CD1c-positive myeloid dendritic cell (primary cell): ENCODE results near the gene MPZL1.

Experiments
- DNase-seq: peaks from one replicate; pipeline ENCODE4 v3.0.0-alpha.2; 2016; ENCODE audit errors: extremely low spot score

The MPZL1 gene

DNA sequence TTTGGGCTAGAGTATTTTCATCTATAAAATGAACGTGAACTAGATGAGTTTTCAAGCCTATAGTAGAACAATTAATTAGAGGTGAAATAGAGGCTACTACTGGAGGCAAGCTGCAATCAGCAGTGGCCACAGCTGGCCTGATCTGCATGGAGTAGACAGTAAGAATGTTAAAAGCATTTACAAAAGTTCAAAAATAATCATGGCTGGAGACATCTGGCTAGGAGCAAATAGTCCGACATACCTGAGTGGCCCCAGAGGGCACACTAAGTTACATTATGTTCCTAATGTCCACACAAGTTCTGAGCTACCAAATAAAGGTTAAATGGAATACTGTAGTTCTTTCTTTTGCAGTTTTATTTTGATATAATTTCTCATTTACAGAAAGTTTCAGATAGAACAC lies 28.0 kb downstream of the MPZL1 start:
- no peak for DNase-seq

- DNase-seq = no peak
Measured at GRCh38 chr1:167750641-167751040, 28.9 kb downstream of the MPZL1 start.

GRCh38 chr1:167751676-167752075 lies 29.9 kb downstream of the MPZL1 start:
- no peak for DNase-seq

GRCh38 chr1:167752219-167752985 lies 30.6 kb downstream of the MPZL1 start:
- no peak for DNase-seq

DNA sequence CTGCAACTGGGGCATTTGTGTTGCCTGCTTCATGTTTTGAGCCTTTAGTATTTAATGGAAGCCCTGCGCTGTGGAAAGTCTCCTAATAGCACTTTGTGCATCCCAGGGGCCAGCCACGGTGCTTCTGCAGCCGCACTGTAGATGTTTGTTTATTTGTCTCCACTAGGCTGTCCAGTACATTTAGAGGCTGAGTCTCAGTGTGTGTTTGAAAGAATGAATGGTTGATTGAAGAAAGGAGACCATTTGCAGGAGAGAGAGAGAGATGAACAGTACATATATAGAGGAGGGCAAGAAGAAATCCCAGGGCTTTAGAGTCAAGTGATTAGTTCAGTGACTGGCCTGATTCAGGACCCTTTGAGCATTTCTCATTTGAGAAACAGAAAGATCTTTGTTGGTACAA lies 33.9 kb downstream of the MPZL1 start:
- DNase-seq = no peak

DNA sequence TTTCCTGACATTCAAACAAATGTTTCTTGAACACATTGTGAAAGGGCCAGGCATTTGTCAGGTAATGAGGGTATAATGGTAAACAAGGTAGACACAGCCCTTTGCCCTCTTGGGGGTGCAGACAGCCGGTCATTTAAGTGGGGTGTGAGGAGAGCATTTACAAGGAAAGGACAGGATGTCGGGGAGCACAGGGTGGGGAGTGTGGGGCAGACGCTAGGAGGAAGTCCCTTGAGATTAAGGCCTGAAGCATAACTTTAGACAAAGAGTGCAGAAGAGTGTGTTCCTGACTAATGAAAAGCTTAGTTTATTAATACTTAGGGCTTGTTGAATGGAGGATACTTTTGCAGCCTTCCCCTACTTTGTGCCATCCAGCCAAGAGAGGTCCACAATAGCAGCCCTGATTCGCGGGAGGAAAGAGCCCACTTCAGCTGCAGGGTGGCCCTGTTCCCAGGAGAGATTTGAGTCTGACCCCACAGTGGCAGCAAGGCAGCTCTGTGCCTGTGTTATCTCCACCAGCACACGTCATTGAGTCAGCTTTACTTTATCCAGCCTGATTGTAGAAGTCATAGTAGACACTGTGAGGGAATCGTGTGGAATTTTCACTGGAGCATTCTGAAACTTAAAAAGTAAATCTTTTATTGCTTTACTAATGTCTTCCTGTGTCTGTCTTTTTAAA lies 35.1 kb downstream of the MPZL1 start:
- DNase-seq = no peak

- no peak for DNase-seq
Measured at GRCh38 chr1:167757433-167758309, 35.9 kb downstream of the MPZL1 start.

GRCh38 chr1:167761400-167761799 lies 39.6 kb downstream of the MPZL1 start:
- peak; percentile 45 for DNase-seq

DNA sequence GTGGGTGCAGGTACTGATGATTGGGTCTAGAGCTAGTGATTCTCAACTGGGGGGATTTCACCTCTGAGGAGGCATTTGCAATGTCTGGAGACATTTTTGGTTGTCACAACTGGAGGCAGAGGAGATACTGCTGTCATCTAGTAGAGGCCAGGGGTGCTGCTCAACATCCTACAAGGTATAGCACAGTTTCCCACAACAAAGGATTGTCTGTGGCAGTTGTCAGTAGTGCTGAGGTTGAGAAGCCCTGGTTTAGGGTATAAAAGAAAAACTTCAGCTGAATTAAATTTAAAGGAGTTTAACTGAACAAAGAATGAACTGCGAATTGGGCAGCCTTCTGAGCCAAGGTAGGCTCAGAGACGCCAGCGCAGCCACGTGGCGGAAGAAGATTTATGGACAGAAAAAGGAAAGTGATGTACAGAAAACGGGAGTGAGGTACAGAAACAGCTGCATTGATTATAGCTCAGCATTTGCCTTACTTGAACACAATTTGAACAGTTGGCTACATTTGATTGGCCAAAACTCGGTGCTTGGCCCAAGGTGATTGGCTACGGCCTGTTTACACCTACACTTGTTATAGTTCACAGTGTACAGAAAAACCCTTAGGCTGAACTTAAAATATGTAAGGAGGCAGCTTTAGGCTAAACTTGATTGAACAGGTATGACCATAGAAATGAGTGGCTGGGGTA lies 40.4 kb downstream of the MPZL1 start:
- DNase-seq = no peak

GRCh38 chr1:167763525-167764220 lies 41.9 kb downstream of the MPZL1 start:
- no peak for DNase-seq

DNA sequence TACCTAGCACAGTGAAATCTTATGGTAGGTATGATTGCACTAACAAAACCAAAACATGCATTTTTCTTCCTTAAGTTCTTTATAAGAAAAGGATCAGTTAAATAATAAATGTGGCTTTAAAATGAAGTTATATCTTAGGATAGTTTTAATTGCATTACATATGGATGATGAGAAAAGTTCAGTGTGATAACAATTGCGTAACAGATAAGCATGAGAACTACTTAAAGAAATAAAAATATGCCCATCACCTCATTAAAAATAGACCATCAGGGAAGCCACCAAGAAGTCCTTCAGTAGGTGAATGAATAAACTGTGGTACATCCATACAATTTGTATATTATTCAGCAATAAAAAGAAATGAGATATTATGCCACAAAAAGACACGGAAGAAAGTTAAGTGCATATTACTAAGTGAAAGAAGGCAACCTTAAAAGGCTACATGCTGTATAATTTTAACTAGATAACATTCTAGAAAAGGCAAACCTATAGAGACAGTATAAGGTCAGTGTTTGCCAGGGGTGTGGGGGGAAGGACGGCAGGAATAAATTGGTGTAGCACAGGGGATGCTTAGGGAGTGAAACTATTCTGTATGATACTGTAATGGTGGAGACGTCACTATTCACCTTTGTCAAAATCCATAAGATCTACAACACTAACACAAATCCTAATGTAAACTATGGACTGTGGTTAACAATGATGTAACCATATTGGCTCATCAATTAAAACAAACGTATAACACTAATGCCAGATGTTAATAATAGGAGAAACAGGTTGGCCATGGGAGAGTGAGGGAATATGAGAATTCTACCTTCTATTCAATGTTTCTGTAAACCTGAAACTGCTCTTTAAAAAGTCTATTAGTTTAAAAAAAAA lies 42.9 kb downstream of the MPZL1 start:
- DNase-seq = no peak

- no peak for DNase-seq
Measured at GRCh38 chr1:167765496-167765895, 43.7 kb downstream of the MPZL1 start.

DNA sequence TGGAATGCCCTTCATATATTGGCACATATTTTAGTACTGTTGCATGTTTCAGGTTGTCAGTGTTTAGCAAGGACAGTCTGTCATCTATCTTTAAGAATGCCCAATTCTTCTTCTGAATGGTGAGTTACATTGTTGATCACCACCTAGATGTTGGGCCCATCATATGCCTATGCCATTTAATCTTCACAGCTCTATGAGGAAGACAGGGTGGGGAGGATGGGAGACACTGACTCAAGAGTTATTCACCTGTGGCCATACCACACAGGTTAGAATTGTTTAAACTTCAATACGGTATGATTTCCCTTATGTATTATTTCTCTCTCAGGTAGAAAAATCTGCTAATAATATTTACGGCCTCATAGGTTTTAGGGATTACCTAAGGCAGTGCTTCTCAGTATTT lies 44.8 kb downstream of the MPZL1 start:
- no peak for DNase-seq

GRCh38 chr1:167767761-167768160 lies 46.0 kb downstream of the MPZL1 start:
- DNase-seq = peak; percentile 14

- no peak for DNase-seq
Measured at GRCh38 chr1:167770127-167770526, 48.3 kb downstream of the MPZL1 start.

GRCh38 chr1:167772436-167772835 lies 50.7 kb downstream of the MPZL1 start:
- no peak for DNase-seq

DNA sequence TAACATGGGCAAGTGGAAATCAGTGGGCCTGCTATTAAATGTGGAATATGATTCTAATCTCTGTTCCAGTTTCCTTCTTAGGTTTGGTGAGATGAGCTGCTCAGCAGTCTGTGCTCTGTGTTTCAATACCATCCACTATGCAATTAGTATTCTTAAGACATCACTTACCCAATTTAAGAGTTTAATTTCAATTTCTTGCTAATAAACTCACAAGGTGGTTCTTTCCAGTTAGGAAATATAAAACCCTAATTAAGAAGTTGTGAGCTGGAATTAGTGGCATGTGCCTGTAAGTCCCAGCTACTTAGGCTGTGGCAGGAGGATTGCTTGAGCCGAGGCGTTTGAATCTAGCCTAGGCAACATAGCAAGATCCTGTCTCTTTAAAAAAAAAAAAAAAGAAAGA lies 51.7 kb downstream of the MPZL1 start:
- DNase-seq = no peak

DNA sequence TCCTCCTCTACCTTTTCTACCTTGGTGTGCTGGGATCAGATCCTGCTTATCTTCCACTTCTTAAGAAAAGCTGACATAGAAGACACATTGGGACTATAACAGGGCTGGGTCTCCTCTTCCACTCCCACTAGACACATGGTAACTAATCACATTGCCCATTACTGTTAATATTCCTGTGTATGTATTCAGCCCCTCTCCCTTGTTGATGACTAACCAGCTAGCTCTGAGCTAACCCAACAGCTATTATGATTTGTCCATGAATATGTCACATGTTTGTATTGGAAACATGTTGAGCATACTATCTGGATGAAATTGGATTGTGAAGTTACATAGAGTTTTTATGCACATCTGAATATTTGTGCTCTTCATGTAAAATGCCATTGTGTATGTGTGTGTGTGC lies 52.9 kb downstream of the MPZL1 start:
- no peak for DNase-seq

DNA sequence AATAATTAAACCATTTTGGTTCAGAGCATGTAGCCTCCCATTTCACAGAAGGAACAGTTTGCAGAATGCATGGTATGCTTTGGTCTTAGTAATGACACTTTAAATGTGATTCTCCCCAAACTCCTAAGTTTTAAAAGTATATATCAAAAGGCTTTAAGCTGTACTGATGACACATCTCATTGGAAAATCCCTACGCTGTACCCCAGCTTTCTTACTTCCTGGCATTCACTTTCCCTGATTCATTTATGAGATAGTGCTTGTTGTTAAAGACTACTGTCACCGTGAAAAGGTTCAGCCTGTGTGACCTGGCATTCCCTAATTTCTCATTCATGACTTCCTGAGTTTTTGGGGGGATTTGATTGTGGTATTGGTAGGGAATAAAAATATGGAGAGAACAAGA lies 53.4 kb downstream of the MPZL1 start:
- no peak for DNase-seq

DNA sequence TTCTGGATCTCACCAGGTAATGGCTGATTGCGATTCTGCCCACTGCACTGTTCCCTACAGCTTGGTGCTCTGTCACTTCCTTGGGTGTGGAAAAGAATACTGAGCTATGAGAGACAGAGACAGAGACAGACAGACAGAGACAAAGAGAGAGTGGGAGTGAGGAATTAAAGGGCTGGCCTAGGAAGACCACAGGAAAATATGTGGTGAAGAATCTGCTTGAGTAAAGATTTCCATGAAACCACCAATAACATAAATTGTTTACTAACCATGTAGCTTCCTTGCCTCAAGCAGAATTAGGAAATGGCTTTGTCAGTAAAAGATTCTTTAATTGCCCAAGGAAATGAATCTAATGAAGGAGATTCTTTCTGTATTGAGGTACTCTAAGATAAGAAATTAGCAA lies 54.4 kb downstream of the MPZL1 start:
- no peak for DNase-seq
